ENCODE data around the gene JDP2.
"Not testable (repeated sequence)": the region's sequence is repeated elsewhere in the genome, so short reads cannot be mapped to it uniquely, and the experiment has no call there.

Gene JDP2

GRCh38 chr14:75456069-75456996 lies 28.5 kb downstream of the JDP2 start:
- DNase-seq (ENCODE audit: low spot score): no peak

DNA sequence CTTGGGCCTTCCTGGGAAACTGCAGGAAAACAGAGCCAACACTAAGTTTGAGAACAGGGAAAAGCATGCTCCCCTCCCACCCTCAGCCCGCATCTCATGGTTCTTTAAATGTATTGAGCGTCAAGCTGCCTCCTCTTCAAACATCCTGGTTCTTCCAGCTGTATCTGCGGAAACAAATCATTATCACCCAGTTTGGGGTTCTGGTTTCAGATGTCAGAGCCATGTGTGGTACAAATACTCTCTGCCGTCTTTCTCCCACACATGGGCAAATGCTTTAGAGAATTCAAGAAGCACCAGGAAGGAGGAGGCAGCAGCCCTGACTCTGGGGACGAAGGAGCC lies 29.1 kb downstream of the JDP2 start:
- DNase-seq (ENCODE audit: low spot score): no peak

DNA sequence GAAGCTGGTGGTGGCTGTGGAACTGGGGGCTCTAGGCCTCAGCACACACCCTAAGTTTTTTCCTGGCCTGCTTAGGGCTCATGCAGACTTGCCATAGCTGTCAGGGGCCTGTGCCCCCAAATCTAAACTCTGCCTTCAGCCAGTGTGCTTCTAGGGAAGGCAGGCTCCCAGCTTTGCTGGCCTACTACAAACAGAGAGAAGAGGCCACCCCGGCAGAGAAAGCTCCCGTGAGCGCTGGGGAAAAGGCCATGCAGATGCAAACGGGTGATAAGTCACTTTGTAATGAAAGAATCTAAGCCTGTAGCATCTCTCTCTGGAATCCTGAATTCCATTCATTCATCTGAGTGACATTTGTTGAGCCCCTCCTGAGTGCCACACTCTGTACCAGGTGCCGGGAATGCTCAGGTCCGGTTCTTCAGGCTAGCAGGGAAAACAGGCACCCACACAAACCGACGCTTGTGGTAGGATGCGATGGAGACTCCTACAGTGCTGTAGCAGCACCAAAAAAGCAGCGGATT lies 29.9 kb downstream of the JDP2 start:
- no peak for DNase-seq (ENCODE audit: low spot score)

DNA sequence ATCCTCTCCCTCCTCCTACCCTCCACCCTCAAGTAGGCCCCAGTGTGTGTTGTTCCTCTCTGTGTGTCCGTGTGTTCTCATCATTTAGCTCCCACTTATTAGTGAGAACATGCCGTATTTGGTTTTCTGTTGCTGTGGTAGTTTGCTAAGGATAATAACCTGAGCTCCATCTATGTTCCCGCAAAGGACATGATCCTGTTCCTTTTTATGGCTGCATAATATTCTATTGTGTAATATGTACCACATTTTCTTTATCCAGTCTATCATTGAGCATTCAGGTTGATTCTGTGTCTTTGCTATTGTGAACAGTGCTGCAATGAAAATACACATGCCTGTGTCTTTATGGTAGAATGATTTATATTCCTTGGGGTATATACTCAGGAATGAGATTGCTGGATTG lies 30.5 kb downstream of the JDP2 start:
- no peak for DNase-seq (ENCODE audit: low spot score)

- DNase-seq (ENCODE audit: low spot score): no peak
These were observed 31.4 kb downstream of the JDP2 start for GRCh38 chr14:75459099-75459741.

DNA sequence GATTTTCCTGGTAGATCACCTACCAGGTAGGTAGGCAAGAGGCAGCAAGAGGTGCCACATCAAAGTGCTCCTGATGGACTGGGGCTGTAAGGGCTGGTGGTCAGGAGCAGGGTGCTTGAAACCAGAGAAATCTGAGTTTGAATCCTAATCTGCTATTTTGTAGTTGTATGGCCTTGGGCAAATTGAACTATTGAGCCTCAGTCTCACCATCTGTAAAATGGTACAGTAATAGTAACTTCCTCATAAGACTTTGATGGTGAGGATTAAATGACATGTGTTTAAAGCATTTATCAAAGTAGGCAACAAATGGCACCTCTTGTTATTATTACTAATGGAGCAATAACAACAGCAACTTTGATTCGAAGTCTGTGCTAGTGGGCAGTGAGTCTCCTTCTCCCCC lies 32.0 kb downstream of the JDP2 start:
- no peak for DNase-seq (ENCODE audit: low spot score)

DNA sequence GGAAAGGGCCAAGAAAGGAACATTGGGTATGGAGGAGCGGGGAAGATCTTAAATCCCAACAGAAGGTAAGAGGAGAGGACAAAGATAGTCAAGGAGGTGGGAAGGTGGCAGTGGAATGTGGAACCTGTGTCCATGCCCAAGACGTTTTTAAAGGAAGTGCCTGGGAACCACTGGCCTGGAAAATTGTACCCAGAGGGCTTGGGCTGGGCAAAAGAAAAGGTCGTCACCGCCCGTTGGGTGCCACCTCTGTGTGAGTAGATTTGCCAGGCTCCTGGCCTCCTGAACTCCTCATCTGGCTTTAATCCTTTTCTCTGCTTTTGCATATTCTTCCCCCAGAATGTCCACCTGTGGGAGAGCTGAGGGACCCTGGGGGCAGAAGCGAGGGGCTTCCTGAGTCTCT lies 32.6 kb downstream of the JDP2 start:
- no peak for DNase-seq (ENCODE audit: low spot score)

GRCh38 chr14:75461303-75461702 lies 33.5 kb downstream of the JDP2 start:
- DNase-seq (ENCODE audit: low spot score): no peak

DNA sequence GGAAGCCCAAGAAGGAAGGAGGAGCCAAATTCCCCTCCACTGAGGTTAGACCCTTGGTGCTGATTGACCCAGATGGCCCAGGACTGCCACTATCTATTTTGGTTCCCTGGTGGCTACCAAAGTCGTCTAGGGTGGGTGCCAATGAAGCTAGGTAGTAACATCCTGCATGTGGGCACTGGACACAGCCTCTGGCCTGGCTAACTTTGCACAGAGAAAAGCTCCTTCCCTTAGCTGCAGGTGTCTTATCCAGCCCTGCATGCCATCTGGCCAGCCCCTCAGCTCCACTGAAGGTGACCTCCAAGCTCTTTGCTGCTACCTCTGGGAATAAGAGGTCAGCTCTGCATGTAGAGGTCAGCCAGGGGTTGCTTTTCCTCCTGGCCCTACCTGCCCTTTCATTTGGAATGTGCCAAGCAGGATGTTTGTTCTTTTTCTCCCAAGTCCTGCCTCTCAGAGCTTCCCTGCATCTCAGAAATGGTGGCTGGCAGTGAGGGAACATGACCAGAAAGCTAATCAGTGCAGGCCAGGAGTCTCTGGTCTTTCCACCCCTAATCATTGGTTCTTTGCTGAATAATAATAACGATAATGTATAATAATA lies 34.0 kb downstream of the JDP2 start:
- DNase-seq (ENCODE audit: low spot score): no peak

- no peak for DNase-seq (ENCODE audit: low spot score)
These were observed 36.8 kb downstream of the JDP2 start for GRCh38 chr14:75464626-75465025.

GRCh38 chr14:75467763-75468162 lies 39.9 kb downstream of the JDP2 start:
- no peak for DNase-seq (ENCODE audit: low spot score)

- no peak for DNase-seq (ENCODE audit: low spot score)
These were observed 41.3 kb downstream of the JDP2 start for GRCh38 chr14:75469164-75469563.

- DNase-seq (ENCODE audit: low spot score): no peak
These were observed 41.9 kb downstream of the JDP2 start for GRCh38 chr14:75469606-75470237.

DNA sequence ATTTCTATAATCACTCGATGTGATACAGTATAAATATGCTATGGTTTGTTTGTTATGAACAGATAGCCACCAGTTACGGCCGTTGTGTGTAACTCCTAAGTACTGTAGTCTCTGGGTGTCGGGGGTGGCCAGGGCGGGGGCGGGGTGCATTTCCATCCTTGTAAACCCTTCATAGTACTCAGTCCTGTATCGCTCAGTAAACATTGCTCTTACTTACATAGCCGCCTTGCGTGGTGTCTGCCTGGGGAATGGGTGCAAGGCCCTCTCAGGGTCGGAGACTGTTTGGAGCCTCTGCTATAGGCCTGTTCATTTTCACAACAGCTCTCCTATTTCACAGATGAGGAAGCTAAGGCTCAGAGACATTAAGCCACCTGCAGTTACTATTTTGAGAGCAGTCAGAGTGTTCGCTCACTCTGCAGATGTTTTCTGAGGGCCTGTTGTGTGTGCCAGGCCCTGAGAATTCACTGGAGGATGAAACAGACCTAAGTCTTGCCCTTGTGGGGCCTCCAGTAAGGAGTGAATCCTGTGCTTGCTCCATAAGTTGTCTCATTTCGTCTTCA lies 42.5 kb downstream of the JDP2 start:
- no peak for DNase-seq (ENCODE audit: low spot score)

- no peak for DNase-seq (ENCODE audit: low spot score)
These were observed 43.2 kb downstream of the JDP2 start for GRCh38 chr14:75471059-75471458.

DNA sequence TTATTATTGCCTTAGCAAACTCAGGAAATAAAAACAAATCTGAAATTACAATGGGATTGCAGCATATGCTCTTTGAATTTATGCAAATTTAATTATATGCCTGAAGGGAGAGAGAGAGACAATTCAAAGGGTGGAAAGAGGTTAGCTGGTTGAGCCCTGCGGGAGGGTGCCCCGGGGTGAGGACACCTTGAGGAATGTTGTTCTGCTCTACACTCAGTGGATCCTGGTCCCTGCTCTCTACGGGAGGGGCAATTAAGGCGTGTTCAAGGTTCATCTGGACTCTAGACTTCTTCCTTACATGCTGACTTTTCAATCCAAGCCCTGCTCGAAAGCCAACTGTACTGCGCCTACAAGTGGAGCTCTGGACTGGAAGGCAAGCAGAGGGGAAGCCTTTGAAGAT lies 46.3 kb downstream of the JDP2 start:
- not testable (repeated sequence) for DNase-seq (ENCODE audit: low spot score)

- DNase-seq (ENCODE audit: low spot score): peak; percentile 19
These were observed 48.6 kb downstream of the JDP2 start for GRCh38 chr14:75476274-75476995.

GRCh38 chr14:75477881-75478280 lies 50.1 kb downstream of the JDP2 start:
- DNase-seq (ENCODE audit: low spot score): no peak

DNA sequence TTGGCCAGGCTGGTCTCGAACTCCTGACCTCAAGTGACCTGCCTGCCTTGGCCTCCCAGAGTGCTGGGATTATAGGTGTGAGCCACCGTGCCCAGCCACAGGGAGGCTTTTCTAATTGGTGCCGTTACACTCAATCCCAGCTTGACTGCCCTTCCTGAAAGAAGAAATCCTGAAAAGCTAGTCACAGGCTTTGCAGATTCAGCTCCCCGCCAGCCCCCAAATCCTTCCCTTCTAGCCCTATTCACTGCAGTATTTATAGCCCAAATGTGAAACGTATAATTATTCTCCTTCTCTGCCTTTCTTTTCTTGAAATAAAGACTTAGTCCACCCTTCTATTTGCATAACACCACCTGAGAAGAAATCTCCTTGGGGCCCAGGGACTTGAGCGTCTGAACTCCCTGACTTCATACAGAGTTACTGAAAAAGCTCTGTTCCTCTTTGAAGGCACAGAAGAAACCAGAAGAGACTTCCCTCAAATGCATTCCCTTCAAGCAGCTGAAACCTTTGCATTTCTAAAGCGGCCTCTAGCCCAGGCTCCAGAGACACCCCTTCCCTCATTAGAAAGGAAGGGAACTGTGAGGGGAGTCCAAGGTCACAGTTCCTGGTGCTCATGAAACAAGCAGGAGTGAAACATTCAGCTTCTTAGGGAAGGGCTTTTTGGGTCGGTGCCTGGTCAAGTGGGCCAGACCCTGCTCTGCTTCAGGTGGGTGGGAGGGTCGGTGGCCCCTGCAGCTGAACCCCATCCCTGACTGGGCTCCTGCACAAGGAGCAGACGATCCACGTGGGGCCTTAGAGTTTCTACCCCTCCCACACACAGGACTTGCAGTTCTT lies 52.2 kb downstream of the JDP2 start:
- no peak for DNase-seq (ENCODE audit: low spot score)

DNA sequence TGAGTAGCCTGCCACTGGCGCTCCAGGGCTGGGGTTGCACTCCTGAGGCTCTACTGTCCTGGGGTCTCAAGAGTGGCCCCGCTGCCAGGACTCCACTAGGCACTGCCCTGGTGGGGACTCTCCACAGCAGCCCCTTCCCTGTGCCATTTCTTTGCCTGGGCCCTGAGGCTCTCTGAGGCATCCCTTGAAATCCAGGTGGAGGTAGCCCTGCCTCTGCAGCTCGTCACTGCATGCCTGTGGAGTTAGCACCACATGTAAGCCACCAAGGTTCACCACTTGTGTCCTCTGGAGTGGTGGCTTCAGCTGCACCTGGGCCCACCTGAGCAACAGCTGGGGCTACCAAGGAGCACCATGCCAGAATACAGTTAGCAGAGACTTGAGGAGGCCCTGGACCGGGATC lies 54.5 kb downstream of the JDP2 start:
- no peak for DNase-seq (ENCODE audit: low spot score)

Measured in AG08395 (cell line).